NCI-H1105 treated with DMSO at 0.1 percent for 48 hours (cell line): Measurements from ENCODE around the gene GFY.
A peak's percentile ranks its signal among the peaks of the same experiment; 100 is the strongest.
"Not testable (repeated sequence)": the region's sequence is repeated elsewhere in the genome, so short reads cannot be mapped to it uniquely, and the experiment has no call there.

Source experiments
- DNase-seq: peaks from one replicate; lab custom pipeline; 2025; lab: John Stamatoyannopoulos, UW

The GFY gene

GRCh38 chr19:49469828-49470614 lies 44.8 kb downstream of the GFY start:
- no peak for DNase-seq

DNA sequence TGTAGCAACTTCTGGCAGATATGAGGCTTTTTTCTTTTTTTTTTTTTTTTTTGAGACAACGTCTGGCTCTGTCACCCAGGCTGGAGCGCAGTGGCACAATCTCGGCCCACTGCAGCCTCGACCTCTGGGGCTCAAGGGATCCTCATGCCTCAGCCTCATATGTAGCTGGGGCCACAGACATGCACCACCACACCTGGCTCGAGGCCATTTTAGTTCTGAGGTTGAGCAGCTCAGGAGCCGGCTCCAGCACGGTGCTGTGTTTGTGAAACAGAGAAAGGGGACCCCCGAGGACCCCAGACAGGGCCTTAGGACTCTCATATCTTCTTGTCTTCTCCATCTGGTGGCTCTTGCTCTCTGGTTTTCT lies 45.4 kb downstream of the GFY start:
- DNase-seq: no peak

- DNase-seq: no peak
Observed at GRCh38 chr19:49472936-49473335, 47.7 kb downstream of the GFY start.

- DNase-seq: not testable (repeated sequence)
Observed at GRCh38 chr19:49473501-49473867, 48.3 kb downstream of the GFY start.

DNA sequence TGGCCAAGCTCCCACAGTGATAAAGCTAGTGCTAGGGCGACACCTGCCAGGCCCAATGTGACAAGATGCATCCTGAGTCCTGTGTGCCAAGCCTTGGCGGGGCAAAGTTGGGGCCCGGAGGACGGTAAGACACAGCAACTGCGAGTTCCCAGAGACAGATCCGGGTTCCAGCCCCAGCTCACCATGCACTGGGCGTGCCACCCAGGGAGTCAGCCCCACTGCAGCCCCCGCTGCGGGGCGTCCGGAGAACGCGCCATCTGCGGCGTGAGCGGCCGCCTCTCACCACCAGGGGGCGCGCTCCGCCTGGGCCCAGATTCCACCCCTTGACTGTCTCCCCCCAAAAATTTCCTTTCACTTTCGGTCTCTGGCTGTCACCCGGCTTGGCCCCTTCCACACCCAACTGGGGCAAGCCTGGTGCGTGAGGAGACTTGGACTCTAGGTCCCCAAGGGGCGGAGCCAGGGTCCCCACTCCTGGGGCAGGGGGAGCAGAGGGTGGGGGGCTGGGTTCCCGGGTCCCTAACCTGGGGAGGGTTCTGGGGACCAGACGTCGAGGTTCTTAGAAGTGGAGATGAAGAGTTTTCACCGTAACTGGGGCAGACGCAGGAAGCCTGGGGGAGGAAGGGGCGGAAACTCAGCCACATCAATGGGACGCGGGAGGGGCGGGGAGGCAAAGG lies 48.8 kb downstream of the GFY start, which contains the start of gene FLT3LG:
FLT3LG (plus strand) TSS at position 348 of the 674 bp plus-strand sequence. CDS start 425 bp downstream, outside the sequence.
- DNase-seq: peak; percentile 43

DNA sequence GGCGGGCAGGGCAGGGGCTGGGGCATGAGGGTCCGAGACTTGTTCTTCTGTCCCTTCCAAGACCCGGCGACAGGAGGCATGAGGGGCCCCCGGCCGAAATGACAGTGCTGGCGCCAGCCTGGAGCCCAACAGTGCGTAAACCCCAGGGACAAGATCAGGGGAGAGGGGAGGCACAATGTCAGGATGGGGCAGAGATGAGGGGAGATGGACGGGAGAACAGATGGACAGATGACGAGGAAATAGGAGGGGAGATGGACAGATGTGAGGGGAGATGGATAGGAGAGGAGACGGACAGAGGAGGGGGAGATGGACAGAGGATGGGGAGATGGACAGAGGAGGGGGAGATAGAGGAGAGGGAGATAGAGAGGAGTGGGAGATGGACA lies 49.3 kb downstream of the GFY start:
- no peak for DNase-seq

GRCh38 chr19:49475191-49475917 lies 50.2 kb downstream of the GFY start:
- DNase-seq: no peak

GRCh38 chr19:49475995-49476880 lies 51.0 kb downstream of the GFY start:
- DNase-seq: no peak
